ENCODE data around the gene PAPPA2.

GRCh38 chr1:176638713-176639526 is 175.9 kb downstream of the PAPPA2 start:
- TF ChIP-seq POLR2A (IDR thresholded peaks at IDR 0.05) (no peak), CTCF (IDR thresholded peaks at IDR 0.05) (no peak)

Data from lower leg skin (tissue), 3 donors.